WTC11 (cell line): ENCODE data around the gene DYNLL1. TPM values are rescaled to one million over a fixed set of nuclear protein-coding genes. Genes with fewer than 3 reads are reported as not detected.

Source experiments
- ATAC-seq: fragments of 200-7000 bp; cut with Tn5 transposase; 2 replicates; pipeline ENCODE4 v1.10.0; 2021; ENCODE audit warnings: mild to moderate bottlenecking, moderate library complexity
- CTCF ChIA-PET: fragments of 300-600 bp; sonication (Branson Sonifier 250); formaldehyde crosslinking; loops from one replicate; lab custom pipeline; 2021; ENCODE audit warnings: antibody characterized with exemption; lab: Charles Lee
- POLR2A ChIA-PET: fragments of 350-600 bp; sonication (Branson Sonifier 250); formaldehyde crosslinking; loops from one replicate; lab custom pipeline; 2021; ENCODE audit warnings: antibody characterized with exemption; lab: Charles Lee
- DNase-seq: peaks from one replicate; pipeline ENCODE4 v3.0.0; 2021; ENCODE audit warnings: low spot score
- H3K27ac Mint-ChIP-seq: 2 replicates; pipeline ENCODE4 v1.8.0; 2021; ENCODE audit warnings: mixed read lengths
- H3K27me3 Mint-ChIP-seq: 2 replicates; pipeline ENCODE4 v1.8.0; 2021; ENCODE audit warnings: low read depth, mild to moderate bottlenecking, moderate library complexity, mixed read lengths
- H3K36me3 Mint-ChIP-seq: 2 replicates; pipeline ENCODE4 v1.8.0; 2021; ENCODE audit warnings: mixed read lengths
- H3K4me1 Mint-ChIP-seq: 2 replicates; pipeline ENCODE4 v1.8.0; 2022; ENCODE audit warnings: mixed read lengths
- H3K4me3 Mint-ChIP-seq: 2 replicates; pipeline ENCODE4 v1.8.0; 2021; ENCODE audit warnings: mild to moderate bottlenecking, moderate library complexity, mixed read lengths
- H3K9me3 Mint-ChIP-seq: 2 replicates; pipeline ENCODE4 v1.8.0; 2021; ENCODE audit warnings: mixed read lengths
- AFF4 ChIP-seq: sonication (generic); formaldehyde crosslinking; IDR thresholded peaks from 2 replicates; pipeline ENCODE4 v1.8.1; 2023; ENCODE audit warnings: mild to moderate bottlenecking, missing genetic modification reagents, borderline replicate concordance
- AR ChIP-seq: fragments of 250-450 bp; sonication (Bioruptor Pico); IDR thresholded peaks from 2 replicates; pipeline ENCODE4 v1.9.0; 2021; ENCODE audit warnings: mild to moderate bottlenecking
- CDX4 ChIP-seq: fragments of 250-450 bp; sonication (Bioruptor Pico); IDR thresholded peaks from 2 replicates; pipeline ENCODE4 v1.9.0; 2021; ENCODE audit warnings: moderate library complexity, mild to moderate bottlenecking, inconsistent platforms, borderline replicate concordance
- CREM ChIP-seq: sonication (generic); formaldehyde crosslinking; IDR thresholded peaks from 2 replicates; pipeline ENCODE4 v1.8.1; 2022; ENCODE audit warnings: mild to moderate bottlenecking, missing genetic modification reagents, moderate library complexity
- GRHL2 ChIP-seq: fragments of 250-450 bp; sonication (Bioruptor Pico); IDR thresholded peaks from 2 replicates; pipeline ENCODE4 v1.8.0; 2022; ENCODE audit warnings: mild to moderate bottlenecking, moderate library complexity; ENCODE audit not compliant: insufficient replicate concordance, severe bottlenecking
- IRF2 ChIP-seq: sonication (generic); formaldehyde crosslinking; IDR thresholded peaks from 2 replicates; pipeline ENCODE4 v1.8.0; 2022; ENCODE audit warnings: low read depth, missing genetic modification reagents, borderline replicate concordance
- MYBL2 ChIP-seq: sonication (generic); formaldehyde crosslinking; IDR thresholded peaks from 2 replicates; pipeline ENCODE4 v1.8.1; 2023; ENCODE audit warnings: mild to moderate bottlenecking, moderate library complexity, missing genetic modification reagents
- NFE2L1 ChIP-seq: sonication (generic); formaldehyde crosslinking; IDR thresholded peaks from 2 replicates; pipeline ENCODE4 v1.8.1; 2023; ENCODE audit warnings: missing genetic modification reagents
- NFYB ChIP-seq: sonication (generic); formaldehyde crosslinking; conservative IDR thresholded peaks from 2 replicates; pipeline ENCODE4 v1.8.0; 2022; ENCODE audit warnings: low read depth, missing genetic modification reagents
- SMAD3 ChIP-seq: sonication (generic); formaldehyde crosslinking; IDR thresholded peaks from 2 replicates; pipeline ENCODE4 v1.8.0; 2022; ENCODE audit warnings: missing genetic modification reagents, mild to moderate bottlenecking, borderline replicate concordance
- SP1 ChIP-seq: sonication (generic); formaldehyde crosslinking; conservative IDR thresholded peaks from 2 replicates; pipeline ENCODE4 v1.8.1; 2022; ENCODE audit warnings: missing genetic modification reagents
- TCF7 ChIP-seq: sonication (generic); formaldehyde crosslinking; IDR thresholded peaks from 2 replicates; pipeline ENCODE4 v1.8.0; 2022; ENCODE audit warnings: mild to moderate bottlenecking, low read depth, missing genetic modification reagents, moderate library complexity
- USF1 ChIP-seq: sonication (generic); formaldehyde crosslinking; IDR thresholded peaks from 2 replicates; pipeline ENCODE4 v1.8.0; 2022; ENCODE audit warnings: mild to moderate bottlenecking, missing genetic modification reagents
- total RNA-seq: library from RNA; stranded (reverse); gene quantifications from 3 replicates; pipeline ENCODE4 v1.2.3, GENCODE V29; 2021
- TF ChIP-seq, protein P1 (sequence below): sonication (generic); formaldehyde crosslinking; IDR thresholded peaks from 2 replicates; pipeline ENCODE4 v1.8.1; 2023; ENCODE audit warnings: mild to moderate bottlenecking, moderate library complexity, missing genetic modification reagents
- TF ChIP-seq, protein P2 (sequence below): sonication (generic); formaldehyde crosslinking; IDR thresholded peaks from 2 replicates; pipeline ENCODE4 v1.8.1; 2023; ENCODE audit warnings: mild to moderate bottlenecking, missing genetic modification reagents, moderate library complexity
- TF ChIP-seq, protein P3 (sequence below): sonication (generic); formaldehyde crosslinking; IDR thresholded peaks from 2 replicates; pipeline ENCODE4 v1.8.0; 2023; ENCODE audit warnings: mild to moderate bottlenecking, missing genetic modification reagents
- TF ChIP-seq, protein P4 (sequence below): sonication (generic); formaldehyde crosslinking; IDR thresholded peaks from 2 replicates; pipeline ENCODE4 v1.8.1; 2023; ENCODE audit warnings: mild to moderate bottlenecking, missing genetic modification reagents

DYNLL1 gene
- total RNA-seq, 1 experiment from 2014 or later, result 327 TPM

GRCh38 chr12:120468325-120468820, 27.5 kb upstream of the DYNLL1 start (continued):
- TF ChIP-seq AR (CRISPR knock-in tag) (no peak), USF1 (CRISPR knock-in tag) (no peak), CREM (CRISPR knock-in tag) (no peak), AFF4 (no peak)

DNA sequence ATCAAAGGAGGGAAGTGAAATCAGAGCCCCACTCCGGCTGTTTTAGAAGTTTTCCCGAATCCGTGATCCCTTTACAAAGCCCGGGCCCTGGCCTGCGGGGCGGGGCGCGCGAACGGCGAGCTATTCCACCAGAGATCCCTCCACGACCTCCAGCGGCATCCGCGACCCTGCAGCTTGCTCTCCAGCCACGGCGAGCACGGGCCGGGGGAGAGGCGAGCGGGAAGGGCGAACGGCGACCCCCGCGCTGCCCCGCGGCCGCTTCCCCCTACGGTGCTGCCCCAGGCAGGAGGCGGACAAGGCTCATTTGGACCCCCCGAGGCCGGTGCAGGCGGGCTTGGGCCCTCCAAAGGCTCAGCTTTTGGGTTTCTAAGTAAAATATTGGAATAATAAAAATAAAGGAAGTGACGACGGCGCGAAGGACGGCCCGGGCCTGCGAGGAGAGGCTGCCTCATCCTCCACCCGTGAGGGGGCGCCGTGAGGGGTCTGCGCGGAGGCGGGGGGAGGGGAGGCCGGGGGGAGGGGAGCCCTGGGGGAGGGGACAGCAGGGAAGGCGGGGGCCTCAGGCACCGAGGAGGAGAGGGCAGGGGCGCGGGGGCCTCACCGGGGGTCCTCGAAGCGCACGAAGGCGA, 27.0 kb upstream of the DYNLL1 start:
- peak; percentile 10 for ATAC-seq
- POLR2A ChIA-PET, result interaction anchor here (1.3 to 2.7 kb wide), 2 partner anchors 27 to 113 kb away, joined by 4 to 9 read pairs; partner anchors contain the start of genes DYNLL1 and POP5
- Mint-ChIP-seq H3K27ac (0 out of 2 replicates have a peak overlapping the region, but pooled peaks have one; percentile 86), H3K4me1 (peaks cover 26% of the 10 kb centered on the region), H3K27me3 (no peaks in the 10 kb centered on the region), H3K9me3 (no peaks in the 10 kb centered on the region), H3K36me3 (peaks cover 28% of the 10 kb centered on the region), H3K4me3 (peak overlapping the region; percentile 87)
- CTCF ChIA-PET, result interaction anchor here (0.7 to 3.4 kb wide), 18 partner anchors 11 to 240 kb away, joined by 3 to 44 read pairs (median 5); partner anchors contain the start of genes COQ5, COX6A1, DYNLL1 and PLA2G1B
- DNase-seq, result no peak
- TF ChIP-seq CDX4 (CRISPR knock-in tag), result no peak
- TF ChIP-seq NFE2L1 (CRISPR knock-in tag), result no peak
- no peak for TF ChIP-seq SP1 (CRISPR knock-in tag)
- TF ChIP-seq, protein P1, sequence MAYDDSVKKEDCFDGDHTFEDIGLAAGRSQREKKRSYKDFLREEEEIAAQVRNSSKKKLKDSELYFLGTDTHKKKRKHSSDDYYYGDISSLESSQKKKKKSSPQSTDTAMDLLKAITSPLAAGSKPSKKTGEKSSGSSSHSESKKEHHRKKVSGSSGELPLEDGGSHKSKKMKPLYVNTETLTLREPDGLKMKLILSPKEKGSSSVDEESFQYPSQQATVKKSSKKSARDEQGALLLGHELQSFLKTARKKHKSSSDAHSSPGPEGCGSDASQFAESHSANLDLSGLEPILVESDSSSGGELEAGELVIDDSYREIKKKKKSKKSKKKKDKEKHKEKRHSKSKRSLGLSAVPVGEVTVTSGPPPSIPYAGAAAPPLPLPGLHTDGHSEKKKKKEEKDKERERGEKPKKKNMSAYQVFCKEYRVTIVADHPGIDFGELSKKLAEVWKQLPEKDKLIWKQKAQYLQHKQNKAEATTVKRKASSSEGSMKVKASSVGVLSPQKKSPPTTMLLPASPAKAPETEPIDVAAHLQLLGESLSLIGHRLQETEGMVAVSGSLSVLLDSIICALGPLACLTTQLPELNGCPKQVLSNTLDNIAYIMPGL (CRISPR knock-in tag), result peak; percentile 49; the same call in 1 of the 2 replicates
- TF ChIP-seq, protein P2, sequence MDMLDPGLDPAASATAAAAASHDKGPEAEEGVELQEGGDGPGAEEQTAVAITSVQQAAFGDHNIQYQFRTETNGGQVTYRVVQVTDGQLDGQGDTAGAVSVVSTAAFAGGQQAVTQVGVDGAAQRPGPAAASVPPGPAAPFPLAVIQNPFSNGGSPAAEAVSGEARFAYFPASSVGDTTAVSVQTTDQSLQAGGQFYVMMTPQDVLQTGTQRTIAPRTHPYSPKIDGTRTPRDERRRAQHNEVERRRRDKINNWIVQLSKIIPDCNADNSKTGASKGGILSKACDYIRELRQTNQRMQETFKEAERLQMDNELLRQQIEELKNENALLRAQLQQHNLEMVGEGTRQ (CRISPR knock-in tag), result no peak
- peak; percentile 48; the same call in 1 of the 2 replicates for TF ChIP-seq MYBL2 (CRISPR knock-in tag)
- TF ChIP-seq, protein P3, sequence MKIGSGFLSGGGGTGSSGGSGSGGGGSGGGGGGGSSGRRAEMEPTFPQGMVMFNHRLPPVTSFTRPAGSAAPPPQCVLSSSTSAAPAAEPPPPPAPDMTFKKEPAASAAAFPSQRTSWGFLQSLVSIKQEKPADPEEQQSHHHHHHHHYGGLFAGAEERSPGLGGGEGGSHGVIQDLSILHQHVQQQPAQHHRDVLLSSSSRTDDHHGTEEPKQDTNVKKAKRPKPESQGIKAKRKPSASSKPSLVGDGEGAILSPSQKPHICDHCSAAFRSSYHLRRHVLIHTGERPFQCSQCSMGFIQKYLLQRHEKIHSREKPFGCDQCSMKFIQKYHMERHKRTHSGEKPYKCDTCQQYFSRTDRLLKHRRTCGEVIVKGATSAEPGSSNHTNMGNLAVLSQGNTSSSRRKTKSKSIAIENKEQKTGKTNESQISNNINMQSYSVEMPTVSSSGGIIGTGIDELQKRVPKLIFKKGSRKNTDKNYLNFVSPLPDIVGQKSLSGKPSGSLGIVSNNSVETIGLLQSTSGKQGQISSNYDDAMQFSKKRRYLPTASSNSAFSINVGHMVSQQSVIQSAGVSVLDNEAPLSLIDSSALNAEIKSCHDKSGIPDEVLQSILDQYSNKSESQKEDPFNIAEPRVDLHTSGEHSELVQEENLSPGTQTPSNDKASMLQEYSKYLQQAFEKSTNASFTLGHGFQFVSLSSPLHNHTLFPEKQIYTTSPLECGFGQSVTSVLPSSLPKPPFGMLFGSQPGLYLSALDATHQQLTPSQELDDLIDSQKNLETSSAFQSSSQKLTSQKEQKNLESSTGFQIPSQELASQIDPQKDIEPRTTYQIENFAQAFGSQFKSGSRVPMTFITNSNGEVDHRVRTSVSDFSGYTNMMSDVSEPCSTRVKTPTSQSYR (CRISPR knock-in tag), result no peak
- TF ChIP-seq, protein P4, sequence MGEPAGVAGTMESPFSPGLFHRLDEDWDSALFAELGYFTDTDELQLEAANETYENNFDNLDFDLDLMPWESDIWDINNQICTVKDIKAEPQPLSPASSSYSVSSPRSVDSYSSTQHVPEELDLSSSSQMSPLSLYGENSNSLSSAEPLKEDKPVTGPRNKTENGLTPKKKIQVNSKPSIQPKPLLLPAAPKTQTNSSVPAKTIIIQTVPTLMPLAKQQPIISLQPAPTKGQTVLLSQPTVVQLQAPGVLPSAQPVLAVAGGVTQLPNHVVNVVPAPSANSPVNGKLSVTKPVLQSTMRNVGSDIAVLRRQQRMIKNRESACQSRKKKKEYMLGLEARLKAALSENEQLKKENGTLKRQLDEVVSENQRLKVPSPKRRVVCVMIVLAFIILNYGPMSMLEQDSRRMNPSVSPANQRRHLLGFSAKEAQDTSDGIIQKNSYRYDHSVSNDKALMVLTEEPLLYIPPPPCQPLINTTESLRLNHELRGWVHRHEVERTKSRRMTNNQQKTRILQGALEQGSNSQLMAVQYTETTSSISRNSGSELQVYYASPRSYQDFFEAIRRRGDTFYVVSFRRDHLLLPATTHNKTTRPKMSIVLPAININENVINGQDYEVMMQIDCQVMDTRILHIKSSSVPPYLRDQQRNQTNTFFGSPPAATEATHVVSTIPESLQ (CRISPR knock-in tag), result no peak
- TF ChIP-seq SMAD3 (CRISPR knock-in tag), result no peak
- TF ChIP-seq GRHL2 (CRISPR knock-in tag), result no peak
- TF ChIP-seq IRF2 (CRISPR knock-in tag), result no peak
- no peak for TF ChIP-seq TCF7 (CRISPR knock-in tag)
- no peak for TF ChIP-seq NFYB (CRISPR knock-in tag)
